Measurements from ENCODE around the gene RSPH6A.

GRCh38 chr19:45786533-45786894, 28.6 kb downstream of the RSPH6A start:
- TF ChIP-seq CTCF (IDR thresholded peaks at IDR 0.05 in 8 of 11, conservative IDR thresholded peaks at IDR 0.05 in 3 of 11): no peak
- TF ChIP-seq POLR2A (IDR thresholded peaks at IDR 0.05): no peak

Measured in spleen (tissue), 7 donors.